SK-N-SH (cell line): ENCODE measurements around the gene GALT. TPM values are rescaled to one million over a fixed set of nuclear protein-coding genes. Genes with fewer than 3 reads are reported as not detected.

Source experiments
- CTCF ChIA-PET: fragments of 300-600, 350-600 bp; formaldehyde crosslinking; extraction: SDS; loops from one replicate; lab custom pipeline; 2021; lab: Yijun Ruan, JAX
- POLR2A ChIA-PET: fragments of 350-600 bp; sonication (Branson Sonifier 250); formaldehyde crosslinking; extraction: SDS; loops from one replicate; lab custom pipeline; 2020; ENCODE audit warnings: antibody characterized with exemption, inconsistent platforms; lab: Yijun Ruan, JAX
- DNase-seq: peaks from one replicate; pipeline ENCODE4 v3.0.0; 2012
- H2AFZ ChIP-seq: fragments of 200-600 bp; sonication (generic); 2 replicates; pipeline ENCODE4 v1.8.1; 2016; ENCODE audit warnings: antibody characterized with exemption, mild to moderate bottlenecking, low read depth
- H3F3A ChIP-seq: fragments of 200-600 bp; sonication (generic); replicated peaks from 2 replicates; pipeline ENCODE3; 2016; ENCODE audit warnings: antibody characterized with exemption, mild to moderate bottlenecking; ENCODE audit not compliant: insufficient read depth
- H3K27ac ChIP-seq, 2 experiments: fragments of 200-500 bp in 1 of 2; fragments of 200-600 bp in 1 of 2; sonication (Bioruptor generic) in 1 of 2; sonication (generic), shearing (Covaris generic) in 1 of 2; 2 replicates each; pipeline versions ENCODE4 v1.5.1 to v1.6.1; 2014 to 2016; ENCODE audit warnings: low read depth in 2 of 2, inconsistent platforms in 1 of 2, low read length in 1 of 2, mild to moderate bottlenecking in 1 of 2, mixed read lengths in 1 of 2
- H3K27me3 ChIP-seq: fragments of 200-600 bp; sonication (generic), shearing (Covaris generic); 2 replicates; pipeline ENCODE4 v1.6.1; 2016; ENCODE audit warnings: mixed run types; ENCODE audit not compliant: insufficient read depth
- H3K36me3 ChIP-seq, 2 experiments: fragments of 200-500 bp in 1 of 2; fragments of 200-600 bp in 1 of 2; sonication (Bioruptor generic) in 1 of 2; sonication (generic) in 1 of 2; replicated peaks in 1 of 2; 2 replicates each; pipeline versions ENCODE3 to v1.5.1; 2014 to 2016; ENCODE audit warnings: low read length in 1 of 2, mild to moderate bottlenecking in 1 of 2; ENCODE audit not compliant: insufficient read depth in 2 of 2, control insufficient read depth in 1 of 2
- H3K4me1 ChIP-seq, 2 experiments: fragments of 200-500 bp in 1 of 2; fragments of 200-600 bp in 1 of 2; sonication (Bioruptor generic) in 1 of 2; sonication (generic), shearing (Covaris generic) in 1 of 2; 2 replicates each; pipeline versions ENCODE4 v1.5.1 to v1.6.1; 2014 to 2016; ENCODE audit warnings: low read depth in 1 of 2, low read length in 1 of 2, mixed run types in 1 of 2; ENCODE audit not compliant: insufficient read depth in 2 of 2, control insufficient read depth in 1 of 2
- H3K4me2 ChIP-seq: fragments of 200-600 bp; sonication (generic), shearing (Covaris generic); 2 replicates; pipeline ENCODE4 v1.6.1; 2017; ENCODE audit warnings: mixed run types
- H3K4me3 ChIP-seq, 2 experiments: fragments of 200-500 bp in 1 of 2; fragments of 200-600 bp in 1 of 2; sonication (Bioruptor generic) in 1 of 2; sonication (generic), shearing (Covaris generic) in 1 of 2; 2 replicates each; pipeline versions ENCODE4 v1.5.1 to v1.8.1; 2014 to 2016; ENCODE audit warnings: low read depth in 2 of 2, inconsistent platforms in 1 of 2, low read length in 1 of 2, mild to moderate bottlenecking in 1 of 2, mixed read lengths in 1 of 2, moderate library complexity in 1 of 2
- H3K79me2 ChIP-seq: fragments of 200-600 bp; sonication (generic); 2 replicates; pipeline ENCODE4 v1.8.1; 2017; ENCODE audit warnings: mild to moderate bottlenecking; ENCODE audit not compliant: insufficient read depth
- H3K9ac ChIP-seq: fragments of 200-600 bp; sonication (generic); 2 replicates; pipeline ENCODE4 v1.6.1; 2017; ENCODE audit warnings: mixed run types
- H3K9me2 ChIP-seq: fragments of 200-600 bp; sonication (generic); 2 replicates; pipeline ENCODE4 v1.6.1; 2017; ENCODE audit warnings: mixed run types
- H3K9me3 ChIP-seq: fragments of 200-600 bp; sonication (generic); 2 replicates; pipeline ENCODE4 v1.6.1; 2017; ENCODE audit warnings: mixed run types, mild to moderate bottlenecking, moderate library complexity
- H4K20me1 ChIP-seq: fragments of 200-600 bp; sonication (generic); 2 replicates; pipeline ENCODE4 v1.6.1; 2017; ENCODE audit warnings: mild to moderate bottlenecking, mixed run types; ENCODE audit not compliant: insufficient read depth
- CHD2 ChIP-seq: fragments of 150-350 bp; IDR thresholded peaks from 2 replicates; pipeline ENCODE4 v1.6.1; 2018; ENCODE audit warnings: low read length; ENCODE audit not compliant: partially characterized antibody
- EP300 ChIP-seq, 2 experiments: IDR thresholded peaks; 2 replicates each; pipeline versions ENCODE4 v1.4.0 to v1.6.1; 2012; ENCODE audit warnings: borderline replicate concordance in 1 of 2, low read depth in 1 of 2, low read length in 1 of 2
- FOSL2 ChIP-seq: IDR thresholded peaks from 2 replicates; pipeline ENCODE4 v1.4.0; 2012; ENCODE audit warnings: low read depth, mild to moderate bottlenecking, moderate library complexity, borderline replicate concordance
- FOXJ3 ChIP-seq: sonication (generic); formaldehyde crosslinking; IDR thresholded peaks from 2 replicates; pipeline ENCODE4 v1.5.1; 2020; ENCODE audit warnings: mild to moderate bottlenecking, missing genetic modification reagents
- FOXM1 ChIP-seq: IDR thresholded peaks from 2 replicates; pipeline ENCODE4 v1.4.0; 2012; ENCODE audit warnings: low read depth, mild to moderate bottlenecking
- GABPA ChIP-seq: IDR thresholded peaks from 2 replicates; pipeline ENCODE4 v1.4.0; 2012; ENCODE audit warnings: low read depth, mild to moderate bottlenecking
- IRF3 ChIP-seq: fragments of 150-350 bp; IDR thresholded peaks from 2 replicates; pipeline ENCODE4 v1.6.1; 2016; ENCODE audit warnings: mild to moderate bottlenecking, low read depth, low read length
- JUND ChIP-seq: IDR thresholded peaks from 2 replicates; pipeline ENCODE4 v1.4.0; 2012
- MEF2A ChIP-seq: IDR thresholded peaks from 2 replicates; pipeline ENCODE4 v1.4.0; 2012; ENCODE audit warnings: low read depth, borderline replicate concordance
- NFIC ChIP-seq: IDR thresholded peaks from 2 replicates; pipeline ENCODE4 v1.4.0; 2012; ENCODE audit warnings: borderline replicate concordance
- NRF1 ChIP-seq: IDR thresholded peaks from 2 replicates; pipeline ENCODE4 v1.6.1; 2012; ENCODE audit warnings: low read depth, mild to moderate bottlenecking, low read length
- PBX3 ChIP-seq: IDR thresholded peaks from 2 replicates; pipeline ENCODE4; 2012
- POLR2AphosphoS5 ChIP-seq: IDR thresholded peaks from 2 replicates; pipeline ENCODE4 v1.6.1; 2012; ENCODE audit warnings: low read depth, low read length
- RAD21 ChIP-seq: IDR thresholded peaks from 2 replicates; pipeline ENCODE4 v1.6.1; 2012; ENCODE audit warnings: mild to moderate bottlenecking, low read length
- REST ChIP-seq: IDR thresholded peaks from 2 replicates; pipeline ENCODE4 v1.6.1; 2012; ENCODE audit warnings: mild to moderate bottlenecking, low read depth, low read length, moderate library complexity
- RFX5 ChIP-seq: IDR thresholded peaks from 2 replicates; pipeline ENCODE4 v1.6.1; 2012; ENCODE audit warnings: mild to moderate bottlenecking, improper control_type of control experiment, low read length
- RXRA ChIP-seq: IDR thresholded peaks from 2 replicates; pipeline ENCODE4 v1.4.0; 2012; ENCODE audit warnings: low read depth, mild to moderate bottlenecking, borderline replicate concordance
- SIN3A ChIP-seq: IDR thresholded peaks from 2 replicates; pipeline ENCODE4 v1.6.1; 2012; ENCODE audit warnings: low read depth, mild to moderate bottlenecking, low read length, moderate library complexity, borderline replicate concordance
- TAF1 ChIP-seq: IDR thresholded peaks from 2 replicates; pipeline ENCODE4 v1.6.1; 2012; ENCODE audit warnings: low read depth, mild to moderate bottlenecking, low read length, moderate library complexity, borderline replicate concordance
- TCF12 ChIP-seq: IDR thresholded peaks from 2 replicates; pipeline ENCODE4 v1.4.0; 2012
- USF1 ChIP-seq: IDR thresholded peaks from 2 replicates; pipeline ENCODE4 v1.4.0; 2012; ENCODE audit warnings: low read depth, borderline replicate concordance
- USF2 ChIP-seq: fragments of 150-350 bp; IDR thresholded peaks from 2 replicates; pipeline ENCODE4 v1.6.1; 2017; ENCODE audit warnings: antibody characterized with exemption, low read length, low read depth, borderline replicate concordance
- YY1 ChIP-seq: IDR thresholded peaks from 2 replicates; pipeline ENCODE4 v1.4.0; 2012; ENCODE audit warnings: low read depth, mild to moderate bottlenecking
- ZBTB33 ChIP-seq: IDR thresholded peaks from 2 replicates; pipeline ENCODE4 v1.4.0; 2012; ENCODE audit warnings: low read depth, borderline replicate concordance
- WGBS: methylation state at CpG from one replicate; pipeline ENCODE4 v1.1.6; 2017; ENCODE audit warnings: low lambda C conversion rate; 5-methylcytosine and 5-hydroxymethylcytosine counted together
- polyA plus RNA-seq, 3 experiments: library from polyadenylated mRNA; depleted of rRNA; stranded (reverse); fragments of >200 nt; gene quantifications; 2 replicates each; pipeline ENCODE4 v1.2.3, GENCODE V29; 2012

The GALT gene
- polyA plus RNA-seq, 1 of the 3 experiments (the other 2 are of a cell fraction) = 45.9 TPM

GRCh38 chr9:34650816-34651215 is 4.3 kb downstream of the GALT start:
- H3K9me2 ChIP-seq = no peaks in the 10 kb centered on the region
- H3K9ac ChIP-seq = no peak overlapping the region
- no peak overlapping the region for H3K4me3 ChIP-seq
- H3K27ac ChIP-seq = peak overlapping the region in 1 of 2 experiments; percentile 96; a peak in 2 of 4 replicates
- H3K79me2 ChIP-seq = peaks cover 14% of the 10 kb centered on the region; the same call in 1 of the 2 replicates
- H3K4me1 ChIP-seq = peaks cover 23 to 89% of the 10 kb centered on the region in 2 experiments
- ChIA-PET POLR2A (interaction anchor here (1.3 kb wide), 1 partner anchor 13 kb away, joined by 12 read pairs; the partner anchor contains the start of gene SIGMAR1), CTCF (interaction anchor here (0.6 to 14.1 kb wide), 4 partner anchors 13 to 681 kb away, joined by 3 to 152 read pairs (median 12); partner anchors contain the start of gene SIGMAR1)
- H3K4me2 ChIP-seq = no peak overlapping the region
- H3F3A ChIP-seq = peaks cover 3% of the 10 kb centered on the region
- WGBS = 76% methylated on average over 4 of the region's 5 CpGs
- H4K20me1 ChIP-seq = no peaks in the 10 kb centered on the region
- H3K27me3 ChIP-seq = no peaks in the 10 kb centered on the region
- no peaks in the 10 kb centered on the region for H3K9me3 ChIP-seq
- H2AFZ ChIP-seq = no peak overlapping the region
- H3K36me3 ChIP-seq = peaks cover 13 to 19% of the 10 kb centered on the region in 2 experiments
- DNase-seq = peak; percentile 88
- TF ChIP-seq TCF12 = 0 out of 2 replicates have a peak, but pooled peaks have one; percentile 7
- TF ChIP-seq POLR2AphosphoS5 = no peak
- no peak for TF ChIP-seq MEF2A
- no peak for TF ChIP-seq ZBTB33
- TF ChIP-seq NFIC = peak; percentile 85
- TF ChIP-seq CHD2 = peak; percentile 9
- TF ChIP-seq RAD21 = no peak
- no peak for TF ChIP-seq RFX5
- no peak for TF ChIP-seq JUND
- peak; percentile 66; the same call in 1 of the 2 replicates for TF ChIP-seq FOXJ3 (CRISPR knock-in tag)
- TF ChIP-seq REST = no peak
- TF ChIP-seq IRF3 = no peak
- no peak for TF ChIP-seq USF1
- no peak for TF ChIP-seq PBX3
- TF ChIP-seq RXRA = no peak
- no peak for TF ChIP-seq TAF1
- no peak for TF ChIP-seq YY1
- no peak for TF ChIP-seq FOSL2
- TF ChIP-seq SIN3A = no peak
- no peak for TF ChIP-seq GABPA
- no peak for TF ChIP-seq FOXM1
- TF ChIP-seq USF2 = no peak
- no peak; a peak in 1 of 4 replicates for TF ChIP-seq EP300 (IDR thresholded peaks at IDR 0.05; ENCODE audit: borderline replicate concordance in 1 of 2, low read depth in 1 of 2, low read length in 1 of 2)
- no peak for TF ChIP-seq NRF1
